ENCODE measurements around the gene LDLRAD3.

GRCh38 chr11:36155770-36156160 lies 211.9 kb downstream of the LDLRAD3 start:
- TF ChIP-seq, protein P1, sequence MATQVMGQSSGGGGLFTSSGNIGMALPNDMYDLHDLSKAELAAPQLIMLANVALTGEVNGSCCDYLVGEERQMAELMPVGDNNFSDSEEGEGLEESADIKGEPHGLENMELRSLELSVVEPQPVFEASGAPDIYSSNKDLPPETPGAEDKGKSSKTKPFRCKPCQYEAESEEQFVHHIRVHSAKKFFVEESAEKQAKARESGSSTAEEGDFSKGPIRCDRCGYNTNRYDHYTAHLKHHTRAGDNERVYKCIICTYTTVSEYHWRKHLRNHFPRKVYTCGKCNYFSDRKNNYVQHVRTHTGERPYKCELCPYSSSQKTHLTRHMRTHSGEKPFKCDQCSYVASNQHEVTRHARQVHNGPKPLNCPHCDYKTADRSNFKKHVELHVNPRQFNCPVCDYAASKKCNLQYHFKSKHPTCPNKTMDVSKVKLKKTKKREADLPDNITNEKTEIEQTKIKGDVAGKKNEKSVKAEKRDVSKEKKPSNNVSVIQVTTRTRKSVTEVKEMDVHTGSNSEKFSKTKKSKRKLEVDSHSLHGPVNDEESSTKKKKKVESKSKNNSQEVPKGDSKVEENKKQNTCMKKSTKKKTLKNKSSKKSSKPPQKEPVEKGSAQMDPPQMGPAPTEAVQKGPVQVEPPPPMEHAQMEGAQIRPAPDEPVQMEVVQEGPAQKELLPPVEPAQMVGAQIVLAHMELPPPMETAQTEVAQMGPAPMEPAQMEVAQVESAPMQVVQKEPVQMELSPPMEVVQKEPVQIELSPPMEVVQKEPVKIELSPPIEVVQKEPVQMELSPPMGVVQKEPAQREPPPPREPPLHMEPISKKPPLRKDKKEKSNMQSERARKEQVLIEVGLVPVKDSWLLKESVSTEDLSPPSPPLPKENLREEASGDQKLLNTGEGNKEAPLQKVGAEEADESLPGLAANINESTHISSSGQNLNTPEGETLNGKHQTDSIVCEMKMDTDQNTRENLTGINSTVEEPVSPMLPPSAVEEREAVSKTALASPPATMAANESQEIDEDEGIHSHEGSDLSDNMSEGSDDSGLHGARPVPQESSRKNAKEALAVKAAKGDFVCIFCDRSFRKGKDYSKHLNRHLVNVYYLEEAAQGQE (IDR thresholded peaks at IDR 0.05; ENCODE audit: low read depth, low read length) = no peak
- TF ChIP-seq NFIC (IDR thresholded peaks at IDR 0.05; ENCODE audit: borderline replicate concordance) (no peak), EP300 (IDR thresholded peaks at IDR 0.05; ENCODE audit: borderline replicate concordance in 1 of 2, low read depth in 1 of 2, low read length in 1 of 2) (no peak), TEAD4 (IDR thresholded peaks at IDR 0.05; ENCODE audit: borderline replicate concordance, insufficient read depth) (no peak), SMC3 (IDR thresholded peaks at IDR 0.05; ENCODE audit: low read depth, low read length) (no peak), FOXM1 (IDR thresholded peaks at IDR 0.05; ENCODE audit: low read depth) (no peak)
- TF ChIP-seq, protein P2, sequence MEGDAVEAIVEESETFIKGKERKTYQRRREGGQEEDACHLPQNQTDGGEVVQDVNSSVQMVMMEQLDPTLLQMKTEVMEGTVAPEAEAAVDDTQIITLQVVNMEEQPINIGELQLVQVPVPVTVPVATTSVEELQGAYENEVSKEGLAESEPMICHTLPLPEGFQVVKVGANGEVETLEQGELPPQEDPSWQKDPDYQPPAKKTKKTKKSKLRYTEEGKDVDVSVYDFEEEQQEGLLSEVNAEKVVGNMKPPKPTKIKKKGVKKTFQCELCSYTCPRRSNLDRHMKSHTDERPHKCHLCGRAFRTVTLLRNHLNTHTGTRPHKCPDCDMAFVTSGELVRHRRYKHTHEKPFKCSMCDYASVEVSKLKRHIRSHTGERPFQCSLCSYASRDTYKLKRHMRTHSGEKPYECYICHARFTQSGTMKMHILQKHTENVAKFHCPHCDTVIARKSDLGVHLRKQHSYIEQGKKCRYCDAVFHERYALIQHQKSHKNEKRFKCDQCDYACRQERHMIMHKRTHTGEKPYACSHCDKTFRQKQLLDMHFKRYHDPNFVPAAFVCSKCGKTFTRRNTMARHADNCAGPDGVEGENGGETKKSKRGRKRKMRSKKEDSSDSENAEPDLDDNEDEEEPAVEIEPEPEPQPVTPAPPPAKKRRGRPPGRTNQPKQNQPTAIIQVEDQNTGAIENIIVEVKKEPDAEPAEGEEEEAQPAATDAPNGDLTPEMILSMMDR (IDR thresholded peaks at IDR 0.05) = no peak

Measured in SK-N-SH (cell line).